ENCODE results near the gene POLR1E.

DNA sequence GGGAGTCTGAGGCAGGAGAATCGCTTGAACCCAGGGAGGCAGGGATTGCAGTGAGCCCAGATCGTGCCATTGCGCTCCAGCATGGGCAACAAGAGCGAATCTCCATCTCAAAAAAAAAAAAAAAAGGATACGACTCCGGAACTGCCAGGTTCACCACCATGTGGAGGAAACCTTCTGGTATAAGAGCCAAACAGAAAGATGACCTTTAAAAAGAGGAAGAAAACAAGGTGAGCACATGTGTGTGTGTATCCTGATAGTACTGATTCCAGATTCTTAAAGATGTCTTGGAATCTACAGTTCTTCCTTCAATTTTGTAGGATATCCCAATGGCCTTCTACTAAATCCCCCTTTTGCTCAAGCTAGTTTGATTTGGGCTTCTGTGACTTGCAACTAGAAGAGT, 56.7 kb downstream of the POLR1E start:
- TF ChIP-seq CTCF (IDR thresholded peaks at IDR 0.05) (no peak), POLR2AphosphoS5 (IDR thresholded peaks at IDR 0.05) (no peak), POLR2A (IDR thresholded peaks at IDR 0.05) (no peak)

Data from stomach (tissue), 4 donors.